MM.1S (cell line): ENCODE results near the gene PCDH1.

ENCODE experiments used
- CTCF ChIP-seq: fragments of 300-600 bp; sonication (generic); IDR thresholded peaks from 2 replicates; pipeline ENCODE4 v1.5.1; 2016; ENCODE audit warnings: antibody characterized with exemption, low read length, mixed read lengths
- EZH2 ChIP-seq: fragments of 300-600 bp; sonication (generic); optimal IDR thresholded peaks from 2 replicates; pipeline ENCODE3; 2017; ENCODE audit warnings: low read depth, mild to moderate bottlenecking, antibody characterized with exemption, low read length, mixed read lengths
- EZH2phosphoT487 ChIP-seq: fragments of 300-600 bp; sonication (generic); IDR thresholded peaks from 2 replicates; pipeline ENCODE4 v1.6.1; 2018; ENCODE audit warnings: antibody characterized with exemption, low read length

GRCh38 chr5:141828162-141828561 is 50.0 kb downstream of the PCDH1 start:
- TF ChIP-seq CTCF (no peak), EZH2 (no peak), EZH2phosphoT487 (no peak)
